ENCODE results near the gene PARVB.

PARVB gene

GRCh38 chr22:43985532-43985931, 38.6 kb upstream of the PARVB start:
- no peak for TF ChIP-seq CTCF (IDR thresholded peaks at IDR 0.05; ENCODE audit: low read depth, low read length)
- no peak for DNase-seq (ENCODE audit: extremely low read depth, low read depth)

- peak; percentile 10 for DNase-seq (ENCODE audit: extremely low read depth, low read depth)
- no peak for TF ChIP-seq CTCF (IDR thresholded peaks at IDR 0.05; ENCODE audit: low read depth, low read length)
Measured at GRCh38 chr22:43988116-43988820, 35.8 kb upstream of the PARVB start.

- no peak for TF ChIP-seq CTCF (IDR thresholded peaks at IDR 0.05; ENCODE audit: low read depth, low read length)
- no peak for DNase-seq (ENCODE audit: extremely low read depth, low read depth)
Measured at GRCh38 chr22:43988960-43989359, 35.1 kb upstream of the PARVB start.

GRCh38 chr22:43990044-43990443, 34.1 kb upstream of the PARVB start:
- DNase-seq (ENCODE audit: extremely low read depth, low read depth), result no peak
- TF ChIP-seq CTCF (IDR thresholded peaks at IDR 0.05; ENCODE audit: low read depth, low read length), result no peak

GRCh38 chr22:43991316-43992020, 32.6 kb upstream of the PARVB start:
- TF ChIP-seq CTCF (IDR thresholded peaks at IDR 0.05; ENCODE audit: low read depth, low read length), result no peak
- no peak for DNase-seq (ENCODE audit: extremely low read depth, low read depth)

GRCh38 chr22:43992331-43992821, 31.7 kb upstream of the PARVB start:
- no peak for TF ChIP-seq CTCF (IDR thresholded peaks at IDR 0.05; ENCODE audit: low read depth, low read length)

GRCh38 chr22:43993072-43993760, 30.9 kb upstream of the PARVB start:
- TF ChIP-seq CTCF (IDR thresholded peaks at IDR 0.05; ENCODE audit: low read depth, low read length), result peak; percentile 97
- DNase-seq (ENCODE audit: extremely low read depth, low read depth), result peak; percentile 12

More at GRCh38 chr22:43992331-43992821, 31.7 kb upstream of the PARVB start:
- no peak for DNase-seq (ENCODE audit: extremely low read depth, low read depth)
